Epithelial cell of alveolus of lung (primary cell): Measurements from ENCODE around the gene SNRPA. TPM values are rescaled to one million over a fixed set of nuclear protein-coding genes. Genes with fewer than 3 reads are reported as not detected.

Source experiments
- total RNA-seq: library from RNA; depleted of rRNA; stranded (reverse); fragments of >200 nt; gene quantifications from 2 replicates; pipeline ENCODE4 v1.2.1, GENCODE V29; 2015

SNRPA gene
- 132 and 154 TPM in 2 replicates for total RNA-seq

DNA sequence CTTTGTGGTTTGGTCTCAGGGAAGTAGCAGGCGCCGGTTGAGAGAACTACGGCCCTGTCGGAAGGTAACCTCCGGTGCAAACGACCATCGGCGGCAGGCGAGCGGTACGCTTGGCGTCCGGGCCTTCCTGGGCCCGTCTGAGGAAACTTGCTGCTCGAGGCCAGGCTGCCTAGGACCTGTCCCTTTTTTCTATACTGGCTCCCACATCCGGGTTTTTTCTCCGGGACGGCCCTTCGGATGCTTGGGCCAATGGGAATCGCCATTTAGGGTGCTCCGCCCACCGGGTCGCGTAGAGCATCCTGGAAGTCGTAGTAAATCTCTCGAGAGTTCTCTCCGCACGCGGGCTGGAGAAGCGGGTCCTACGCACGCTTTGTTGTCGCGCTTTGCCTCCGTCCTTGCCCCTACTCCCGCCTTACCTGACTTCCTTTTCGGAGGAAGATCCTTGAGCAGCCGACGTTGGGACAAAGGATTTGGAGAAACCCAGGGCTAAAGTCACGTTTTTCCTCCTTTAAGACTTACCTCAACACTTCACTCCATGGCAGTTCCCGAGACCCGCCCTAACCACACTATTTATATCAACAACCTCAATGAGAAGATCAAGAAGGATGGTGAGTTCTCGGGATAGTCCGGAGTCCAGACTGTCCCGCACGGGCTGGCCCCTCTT is at the start of gene SNRPA:
TSS of gene SNRPA (plus strand) at position 330 of the 664 bp plus-strand sequence. CDS start at position 536, 206 bp downstream.

DNA sequence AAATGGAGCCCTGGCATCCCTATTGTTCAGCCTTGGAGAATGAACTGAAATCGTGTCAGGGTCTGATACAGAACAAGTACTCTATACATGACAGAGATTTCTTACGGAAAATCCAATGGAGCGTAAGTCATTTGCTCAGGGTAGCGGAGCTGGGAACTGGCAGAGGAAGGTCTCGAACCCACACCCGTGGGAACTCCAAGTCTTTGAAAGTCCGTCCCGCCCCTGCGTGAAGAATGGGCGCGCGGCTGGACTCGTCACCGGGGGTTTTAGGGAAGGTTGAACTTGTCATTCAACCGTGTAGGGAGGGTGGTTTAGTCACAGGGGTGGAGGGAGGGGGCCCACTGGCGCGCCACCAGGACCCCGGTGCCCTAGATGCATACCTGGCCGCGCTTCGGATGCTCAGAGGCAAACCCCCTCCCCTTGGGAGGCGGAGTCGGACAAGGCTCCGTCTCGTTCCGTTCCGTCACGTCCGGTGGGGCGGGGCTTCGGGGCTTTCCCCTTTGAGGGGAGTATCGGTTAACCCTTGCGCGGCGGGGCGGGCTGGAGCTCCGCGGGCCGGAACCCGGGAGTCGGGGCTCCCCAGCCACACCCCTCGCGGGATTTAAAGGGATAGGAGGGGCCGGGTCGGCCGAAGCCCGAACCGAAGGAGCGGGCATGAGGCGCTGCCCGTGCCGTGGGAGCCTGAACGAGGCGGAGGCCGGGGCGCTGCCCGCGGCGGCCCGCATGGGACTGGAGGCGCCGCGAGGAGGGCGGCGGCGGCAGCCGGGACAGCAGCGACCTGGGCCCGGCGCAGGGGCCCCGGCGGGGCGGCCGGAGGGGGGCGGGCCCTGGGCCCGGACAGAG is 34.3 kb upstream of the SNRPA start, which contains the start of the genes COQ8B and ITPKC:
TSS of gene COQ8B (minus strand) at position 405 of the 843 bp plus-strand sequence. CDS start 2,254 bp downstream, outside the sequence.
TSS of gene ITPKC (plus strand) at position 631 of the 843 bp plus-strand sequence. CDS start at position 655, 24 bp downstream.

GRCh38 chr19:40750058-40750873 is 737 bp upstream of the SNRPA start, which contains the start of gene ACTMAP:
TSS of gene ACTMAP (minus strand) at chr19:40750477. CDS start at chr19:40749803, 674 bp downstream.

DNA sequence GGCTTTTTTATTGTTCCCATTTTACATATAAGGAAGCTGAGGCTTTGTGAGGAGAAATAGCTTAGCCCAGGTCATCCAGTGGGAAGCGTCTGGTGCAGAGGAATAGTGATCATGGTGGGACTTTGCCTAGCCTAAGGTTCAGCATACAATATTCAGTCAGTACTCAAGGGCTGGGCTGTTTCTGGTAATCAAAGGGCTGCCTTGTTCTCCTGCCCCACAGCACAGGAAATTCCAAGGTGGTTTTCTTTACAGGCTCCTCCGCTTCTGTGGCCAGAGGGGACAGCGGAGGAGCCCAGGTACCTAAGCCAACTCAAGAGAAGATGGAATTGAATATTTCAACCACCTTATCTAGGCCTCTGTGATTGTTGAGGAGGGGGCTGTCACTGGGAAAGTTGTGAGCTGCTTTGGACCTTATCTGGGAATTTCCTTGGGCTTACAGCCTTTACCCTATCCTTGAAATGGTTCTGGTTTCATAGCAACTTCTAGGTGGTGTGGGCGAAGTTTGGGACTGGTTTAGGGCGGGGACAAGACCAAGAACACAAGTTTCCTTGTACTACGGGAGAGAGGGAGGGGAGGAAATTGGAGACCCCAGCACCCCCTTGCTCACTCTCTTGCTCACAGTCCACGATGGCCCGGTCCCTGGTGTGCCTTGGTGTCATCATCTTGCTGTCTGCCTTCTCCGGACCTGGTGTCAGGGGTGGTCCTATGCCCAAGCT is 24.1 kb downstream of the SNRPA start, which contains the start of gene MIA:
TSS of gene MIA (plus strand) at position 606 of the 716 bp plus-strand sequence. CDS start at position 628, 22 bp downstream.

DNA sequence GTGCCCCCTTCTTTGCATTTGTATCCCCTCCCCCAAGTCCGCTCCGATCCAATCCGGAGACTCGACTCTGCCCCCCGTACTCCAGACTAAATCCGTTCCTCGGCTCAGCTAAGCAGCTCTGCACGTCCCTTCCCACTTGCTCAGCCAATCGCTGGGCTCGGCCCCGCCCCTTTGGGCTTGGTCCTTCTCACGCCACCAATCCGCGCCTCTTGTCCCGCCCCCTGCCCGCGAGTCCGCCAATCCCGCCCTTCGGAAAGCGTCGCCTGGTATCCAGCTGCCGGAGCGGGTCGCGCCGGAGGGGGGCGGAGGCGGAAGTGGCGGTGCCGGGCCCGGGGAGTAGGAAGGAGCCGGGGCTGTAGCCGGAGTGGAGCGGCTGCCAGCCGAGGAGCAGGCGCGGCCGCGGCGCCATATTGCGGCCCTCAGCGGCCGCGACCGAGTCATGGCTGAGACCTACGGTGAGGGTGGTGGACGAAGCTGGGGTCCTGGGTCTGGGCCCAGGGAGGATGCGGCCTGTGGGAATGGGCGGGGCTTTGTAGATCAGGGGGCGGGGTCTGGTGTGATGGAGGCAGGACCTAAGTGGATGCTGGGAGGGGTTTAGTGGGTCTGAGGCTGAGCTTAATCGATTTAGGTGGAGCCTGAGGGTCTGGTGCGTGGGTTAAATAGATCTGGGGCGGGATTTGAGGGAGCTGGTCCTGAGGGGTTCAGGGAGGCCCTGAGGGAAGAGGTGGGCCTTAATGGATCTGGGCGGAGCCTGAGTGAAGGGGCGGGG is 27.1 kb downstream of the SNRPA start, which contains the start of gene RAB4B:
TSS of gene RAB4B (plus strand) at position 311 of the 769 bp plus-strand sequence. CDS start at position 440, 129 bp downstream.

DNA sequence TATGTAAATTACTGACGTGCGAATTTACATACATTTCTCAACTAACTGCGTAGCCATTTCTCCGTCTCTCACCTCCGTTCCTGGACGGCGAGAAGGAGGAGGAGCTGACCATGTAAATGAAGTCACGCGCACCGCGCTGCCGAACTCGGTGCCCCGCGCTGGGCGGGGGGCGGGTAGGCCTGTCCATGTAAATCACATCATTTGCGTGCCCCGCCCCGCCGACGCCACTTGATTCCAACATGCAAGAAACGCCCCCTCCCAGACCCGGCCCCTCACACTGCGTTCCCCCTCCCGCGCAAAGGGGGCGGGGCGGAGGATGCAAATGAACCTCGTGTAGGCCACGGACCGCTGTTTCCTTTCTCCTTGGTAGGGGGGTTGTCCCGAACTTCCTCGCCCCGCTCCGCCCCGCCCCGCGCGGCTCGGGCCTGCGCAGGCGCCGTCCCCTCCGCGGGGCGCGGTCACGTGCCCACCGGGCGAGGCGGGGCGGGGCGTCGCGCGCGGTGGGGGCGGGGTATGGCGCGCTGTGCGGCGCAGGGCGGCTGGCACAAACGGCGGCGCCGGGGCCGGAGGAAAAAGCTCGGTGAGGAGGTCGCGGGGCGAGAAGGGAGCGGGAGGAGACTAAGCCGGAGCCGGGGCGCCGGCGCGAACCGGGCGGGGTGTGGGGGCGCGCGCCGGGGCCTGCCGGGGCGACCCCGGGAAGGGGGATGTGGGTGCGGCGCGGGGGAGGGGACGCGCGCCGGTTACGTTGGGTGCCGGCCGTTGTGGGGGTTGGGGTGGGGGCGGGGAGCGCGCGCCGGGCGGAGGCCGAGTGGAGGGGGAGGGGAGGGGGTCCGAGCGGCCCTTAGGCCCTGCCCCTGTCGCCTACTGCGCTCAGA is 47.9 kb downstream of the SNRPA start, which contains the start of gene EGLN2:
TSS of gene EGLN2 (plus strand) at position 509 of the 875 bp plus-strand sequence. CDS start 1,382 bp downstream, outside the sequence.

Other genes with a start within 250 kb of the SNRPA start
- gene SHKBP1, start 174.3 kb upstream of the SNRPA start, total RNA-seq: 85.1 and 95.4 TPM in 2 replicates
- gene LTBP4, start 149.8 kb upstream of the SNRPA start, total RNA-seq: 78.5 and 278 TPM in 2 replicates
- gene NUMBL, start 60.6 kb upstream of the SNRPA start, total RNA-seq: 32.6 and 45.3 TPM in 2 replicates
- gene COQ8B, start 34.3 kb upstream of the SNRPA start, total RNA-seq: 23.7 and 48.1 TPM in 2 replicates
- gene ITPKC, start 34.1 kb upstream of the SNRPA start, total RNA-seq: 13.7 and 19.3 TPM in 2 replicates
- gene ACTMAP, start 726 bp upstream of the SNRPA start, total RNA-seq: 2.2 and 11.3 TPM in 2 replicates
- gene MIA, start 24.3 kb downstream of the SNRPA start, total RNA-seq: 1.8 TPM in 1 of 2 replicates, not detected in the other
- gene RAB4B, start 27.0 kb downstream of the SNRPA start, total RNA-seq: 15.6 and 25.0 TPM in 2 replicates
- gene EGLN2, start 48.0 kb downstream of the SNRPA start, total RNA-seq: 82.5 and 89.2 TPM in 2 replicates
- gene CYP2A6, start 99.2 kb downstream of the SNRPA start, total RNA-seq: not detected in 2 replicates
- gene CYP2A7, start 131.0 kb downstream of the SNRPA start, total RNA-seq: not detected in 2 replicates
- gene CYP2B6, start 240.1 kb downstream of the SNRPA start, total RNA-seq: not detected in 2 replicates